Superior temporal gyrus (tissue), 1 donor: ENCODE results near the gene CASP8AP2.
"Not testable (repeated sequence)": the region's sequence is repeated elsewhere in the genome, so short reads cannot be mapped to it uniquely, and the experiment has no call there.

Experiments used
- DNase-seq: peaks from one replicate; pipeline ENCODE4 v3.0.0-alpha.2; 2016; ENCODE audit errors: extremely low spot score

CASP8AP2 gene

DNA sequence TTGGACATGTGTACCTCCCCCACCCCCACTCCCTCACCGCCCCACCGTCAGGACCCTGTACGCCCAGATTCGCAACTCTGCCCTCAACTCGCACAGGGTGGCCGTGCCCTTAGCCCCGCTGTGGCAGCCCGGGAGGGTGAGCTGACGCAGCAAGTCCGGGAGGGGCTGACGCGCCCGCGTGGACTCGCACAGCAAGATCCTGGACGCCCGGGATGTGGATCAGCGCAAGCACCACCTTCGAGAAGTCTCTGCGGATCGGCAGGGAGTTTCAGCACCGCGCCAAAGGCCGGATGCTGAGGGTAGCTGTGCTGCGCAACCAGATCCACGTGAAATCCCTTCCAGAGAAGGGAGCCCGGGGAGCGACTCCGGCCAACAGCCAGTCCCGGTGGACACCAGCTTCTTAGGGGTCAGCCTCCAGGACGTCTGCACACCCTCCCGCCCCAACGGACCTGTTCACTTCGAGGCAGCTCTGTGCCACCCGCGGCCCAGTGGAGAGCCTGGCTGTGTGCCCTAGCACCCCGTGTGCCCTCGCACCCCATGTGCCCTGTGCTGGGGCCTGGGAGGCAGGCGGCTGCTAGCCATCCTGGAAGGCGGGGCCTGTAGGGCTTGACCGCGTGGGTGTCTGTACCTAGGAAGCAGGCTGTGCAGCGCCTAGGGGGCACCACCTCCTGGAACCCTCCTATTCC, 57.9 kb downstream of the CASP8AP2 start:
- no peak for DNase-seq

- no peak for DNase-seq
Measured at GRCh38 chr6:89888138-89888514, 58.4 kb downstream of the CASP8AP2 start.

DNA sequence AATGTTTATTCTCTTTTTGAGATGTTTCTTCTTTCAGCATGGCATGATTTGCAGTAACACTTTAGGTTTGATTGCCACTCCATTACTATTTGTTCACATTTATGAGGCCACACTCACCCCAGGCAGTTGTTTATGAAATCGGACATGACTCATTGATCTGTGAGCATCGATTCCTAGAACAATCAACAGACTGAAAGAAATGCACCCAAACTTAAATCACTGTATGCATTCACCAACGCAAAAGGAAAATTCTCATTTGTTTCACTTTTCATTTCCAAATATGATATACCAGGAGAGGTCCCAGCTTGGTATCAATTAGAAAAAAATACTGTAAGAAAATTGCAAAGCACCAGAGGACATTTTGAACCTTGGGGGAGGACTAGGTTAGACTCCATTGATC, 59.2 kb downstream of the CASP8AP2 start:
- DNase-seq = no peak

DNA sequence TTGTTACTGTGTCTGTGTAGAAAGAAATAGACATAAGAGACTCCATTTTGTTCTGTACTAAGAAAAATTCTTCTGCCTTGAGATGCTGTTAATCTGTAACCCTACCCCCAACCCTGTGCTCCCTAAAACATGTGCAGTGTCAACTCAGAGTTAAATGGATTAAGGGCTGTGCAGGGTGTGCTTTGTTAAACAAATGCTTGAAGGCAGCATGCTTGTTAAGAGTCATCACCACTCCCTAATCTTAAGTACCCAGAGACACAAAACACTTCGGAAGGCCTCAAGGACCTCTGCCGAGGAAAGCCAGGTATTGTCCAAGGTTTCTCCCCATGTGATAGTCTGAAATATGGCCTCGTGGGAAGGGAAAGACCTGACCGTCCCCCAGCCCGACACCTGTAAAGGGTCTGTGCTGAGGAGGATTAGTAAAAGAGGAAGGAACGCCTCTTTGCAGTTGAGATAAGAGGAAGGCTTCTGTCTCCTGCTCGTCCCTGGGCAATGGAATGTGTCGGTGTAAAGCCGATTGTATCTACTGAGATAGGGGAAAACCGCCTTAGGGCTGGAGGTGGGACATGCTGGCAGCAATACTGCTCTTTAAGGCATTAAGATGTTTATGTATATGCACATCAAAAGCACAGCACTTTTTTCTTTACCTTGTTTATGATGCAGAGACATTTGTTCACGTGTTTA, 61.3 kb downstream of the CASP8AP2 start:
- not testable (repeated sequence) for DNase-seq

DNA sequence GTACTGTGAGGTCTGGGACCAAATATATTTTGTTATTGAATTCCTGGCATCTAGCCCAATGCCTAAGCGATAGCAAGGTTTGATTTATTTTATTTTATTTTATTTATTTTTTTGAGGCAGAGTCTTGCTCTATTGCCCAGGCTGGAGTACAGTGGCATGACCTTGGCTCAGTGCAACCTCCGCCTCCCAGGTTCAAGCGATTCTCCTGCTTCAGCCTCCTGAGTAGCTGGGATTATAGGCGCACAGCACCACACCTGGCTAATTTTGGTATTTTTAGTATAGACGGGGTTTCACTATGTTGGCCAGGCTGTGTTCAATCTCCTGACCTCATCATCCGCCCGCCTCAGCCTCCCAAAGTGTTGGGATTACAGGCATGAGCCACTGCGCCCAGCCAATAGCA, 62.9 kb downstream of the CASP8AP2 start:
- DNase-seq = not testable (repeated sequence)

GRCh38 chr6:89894169-89894568, 64.5 kb downstream of the CASP8AP2 start, which contains the start of gene GJA10:
Gene GJA10, plus strand, starts transcription at chr6:89894469. Its CDS starts 0 bp downstream, at chr6:89894469.
- no peak for DNase-seq

GRCh38 chr6:89895276-89895874, 65.7 kb downstream of the CASP8AP2 start:
- no peak for DNase-seq

DNA sequence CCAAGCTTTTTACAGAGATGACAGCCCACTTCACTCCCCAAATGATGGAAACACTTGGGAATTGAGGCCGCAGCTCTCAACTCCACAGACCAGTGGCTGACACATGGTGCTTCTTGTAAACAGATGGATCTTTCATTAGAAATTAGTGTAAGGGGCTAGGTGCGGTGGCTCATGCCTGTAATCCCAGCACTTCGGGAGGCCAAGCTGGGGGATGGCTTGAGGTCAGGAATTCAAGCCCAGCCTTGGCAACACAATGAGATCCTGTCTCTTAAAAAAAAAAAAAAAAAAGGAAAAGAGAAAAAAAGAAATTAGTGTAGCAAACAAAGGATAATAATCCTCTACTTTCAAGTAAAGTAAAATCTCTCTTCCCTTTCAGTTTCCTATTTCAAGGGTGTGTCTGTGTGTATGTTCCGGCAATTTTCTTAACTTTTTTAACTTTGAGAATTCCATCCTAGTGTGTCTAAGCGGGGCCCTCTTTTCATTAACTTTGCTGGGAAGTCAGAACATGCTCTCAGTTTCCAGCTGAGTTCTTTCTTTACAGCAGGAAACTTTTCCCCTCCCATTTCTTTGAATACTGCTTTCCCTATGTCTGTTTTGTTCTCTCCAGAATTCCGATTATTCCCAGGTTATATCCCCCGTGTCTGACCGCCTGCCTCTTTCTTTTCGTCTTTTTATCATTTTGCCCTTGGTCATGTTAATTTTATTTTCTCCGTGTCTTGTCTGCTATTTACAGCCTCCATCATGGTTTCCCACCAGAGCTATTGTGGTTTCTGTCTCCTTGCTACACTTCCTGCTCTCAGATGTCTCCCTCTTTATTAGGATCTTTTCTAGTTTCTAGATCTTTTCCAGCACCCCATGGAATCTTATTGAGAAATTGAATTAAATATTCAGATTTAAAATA, 80.6 kb downstream of the CASP8AP2 start:
- DNase-seq = not testable (repeated sequence)

GRCh38 chr6:89910902-89911240, 81.2 kb downstream of the CASP8AP2 start:
- DNase-seq = no peak

DNA sequence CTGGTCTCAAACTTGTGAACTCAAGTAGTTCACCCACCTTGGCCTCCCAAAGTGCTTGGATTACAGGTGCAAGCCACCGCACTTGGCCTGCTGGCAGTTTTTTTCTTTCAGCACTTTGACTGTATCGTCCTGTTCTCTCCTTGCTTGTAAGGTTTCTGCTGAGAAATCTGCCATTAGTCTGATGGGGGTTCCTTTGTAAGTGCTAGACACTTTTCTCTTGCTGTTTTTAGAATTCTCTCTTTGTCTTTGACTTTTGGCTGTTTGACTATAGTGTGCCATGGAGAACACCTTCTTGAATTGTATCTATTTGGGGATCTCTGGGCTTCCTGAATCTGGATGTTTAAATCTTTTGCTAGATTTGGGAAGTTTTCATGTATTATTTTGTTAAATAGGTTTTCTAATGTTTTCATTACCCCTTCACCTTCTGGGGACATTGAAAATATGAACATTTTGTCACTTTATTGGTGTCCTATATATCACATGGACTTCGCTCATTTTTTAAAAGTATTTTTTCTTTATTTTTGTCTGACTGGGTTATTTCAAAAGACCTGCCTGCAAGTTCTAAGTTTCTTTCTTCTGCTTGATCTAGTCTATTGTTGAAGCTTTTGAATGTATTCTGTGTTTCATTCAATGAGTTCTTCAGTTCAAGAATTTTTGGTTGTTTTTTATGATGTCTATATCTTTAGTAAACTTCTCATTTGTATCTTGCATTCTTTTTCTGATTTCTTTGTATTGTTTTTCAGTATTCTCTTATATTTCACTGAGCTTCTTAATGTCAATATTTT, 86.6 kb downstream of the CASP8AP2 start:
- no peak for DNase-seq

GRCh38 chr6:89917216-89917615, 87.5 kb downstream of the CASP8AP2 start:
- no peak for DNase-seq

DNA sequence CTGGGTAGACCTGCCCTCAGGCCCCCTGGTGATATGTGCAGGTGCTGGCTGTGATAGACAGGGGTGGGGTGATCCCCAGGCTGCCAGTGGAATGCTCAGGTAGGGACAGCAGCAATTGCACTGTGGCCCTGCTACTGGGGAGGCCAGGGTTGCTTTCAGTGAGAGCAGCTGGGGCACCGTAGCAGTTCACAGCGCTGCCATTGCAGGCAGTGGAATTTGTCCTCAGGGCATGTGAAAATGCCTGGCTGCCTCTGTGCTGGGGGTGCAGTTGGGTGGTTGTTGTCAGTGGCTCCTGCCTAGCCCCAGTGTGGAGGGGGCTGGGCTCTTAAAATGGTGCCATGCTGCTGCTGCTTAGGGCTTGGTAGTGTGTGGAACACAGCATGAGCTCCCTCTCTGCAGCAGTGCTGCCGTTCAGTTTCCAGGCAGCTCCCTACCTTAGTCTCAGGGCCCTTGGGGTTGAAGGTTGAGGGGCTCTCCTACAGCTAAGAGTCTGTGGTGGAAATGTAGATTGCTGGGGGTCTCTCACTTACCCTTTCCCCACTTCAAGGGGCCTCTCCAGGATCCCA, 88.2 kb downstream of the CASP8AP2 start:
- no peak for DNase-seq
